ENCODE data around the gene CD99L2.
"Not testable (repeated sequence)": the region's sequence is repeated elsewhere in the genome, so short reads cannot be mapped to it uniquely, and the experiment has no call there.

Gene CD99L2

GRCh38 chrX:150828785-150829184 lies 69.7 kb downstream of the CD99L2 start:
- Histone ChIP-seq H4K8ac (ENCODE audit: low read depth, low read length) (no peak overlapping the region), H3K4me2 (ENCODE audit: low read length) (no peak overlapping the region), H3K36me3 (ENCODE audit: control insufficient read depth in 1 of 2, insufficient read depth in 2 of 2, low read length in 2 of 2) (no peaks in the 10 kb centered on the region), H3K9me3 (ENCODE audit: insufficient read depth, low read depth, low read length) (no peaks in the 10 kb centered on the region), H3K79me2 (ENCODE audit: control insufficient read depth, insufficient read depth, low read length, poor library complexity) (no peaks in the 10 kb centered on the region), H3K79me1 (ENCODE audit: low read length) (no peaks in the 10 kb centered on the region), H4K12ac (ENCODE audit: low read depth, low read length) (no peak overlapping the region), H3K4me3 (ENCODE audit: low read depth, low read length) (no peak overlapping the region), H2BK120ac (ENCODE audit: insufficient read depth, low read length, poor library complexity) (no peak overlapping the region), H3K4me1 (ENCODE audit: control insufficient read depth in 1 of 2, insufficient read depth in 2 of 2, low read length in 2 of 2) (no peaks in the 10 kb centered on the region), H3K4ac (ENCODE audit: low read depth, low read length) (no peak overlapping the region), H3K9ac (ENCODE audit: low read length) (no peak overlapping the region), H3K23ac (ENCODE audit: low read length) (no peak overlapping the region), H3K27ac (ENCODE audit: low read depth, low read length) (no peak overlapping the region), H3K27me3 (ENCODE audit: insufficient read depth, low read length) (no peaks in the 10 kb centered on the region), H4K91ac (ENCODE audit: low read depth, low read length) (no peak overlapping the region), H2BK5ac (ENCODE audit: low read depth, low read length, poor library complexity) (no peak overlapping the region), H2AFZ (ENCODE audit: insufficient read depth, low read length, poor library complexity) (no peak overlapping the region), H2BK12ac (ENCODE audit: low read length) (no peak overlapping the region), H3K14ac (ENCODE audit: low read length) (no peak overlapping the region), H3K18ac (ENCODE audit: low read length) (no peak overlapping the region), H2AK5ac (ENCODE audit: low read length) (no peak overlapping the region)
- WGBS (ENCODE audit: extremely low coverage, insufficient coverage, insufficient read length), result no CpG with 5 or more reads among the region's 5 CpGs
- no peak for DNase-seq

- H3K79me1 ChIP-seq (ENCODE audit: low read length); H3K4ac ChIP-seq (ENCODE audit: low read depth, low read length); H3K4me2 ChIP-seq (ENCODE audit: low read length); H2BK5ac ChIP-seq (ENCODE audit: low read depth, low read length, poor library complexity); H2BK12ac ChIP-seq (ENCODE audit: low read length); H3K14ac ChIP-seq (ENCODE audit: low read length); H3K36me3 ChIP-seq (ENCODE audit: control insufficient read depth in 1 of 2, insufficient read depth in 2 of 2, low read length in 2 of 2); H2AK5ac ChIP-seq (ENCODE audit: low read length); H3K79me2 ChIP-seq (ENCODE audit: control insufficient read depth, insufficient read depth, low read length, poor library complexity); H3K18ac ChIP-seq (ENCODE audit: low read length); H2AFZ ChIP-seq (ENCODE audit: insufficient read depth, low read length, poor library complexity); H3K23ac ChIP-seq (ENCODE audit: low read length); H4K12ac ChIP-seq (ENCODE audit: low read depth, low read length); H3K9ac ChIP-seq (ENCODE audit: low read length); H4K91ac ChIP-seq (ENCODE audit: low read depth, low read length); H2BK120ac ChIP-seq (ENCODE audit: insufficient read depth, low read length, poor library complexity); H3K27me3 ChIP-seq (ENCODE audit: insufficient read depth, low read length); DNase-seq; H3K27ac ChIP-seq (ENCODE audit: low read depth, low read length); H4K8ac ChIP-seq (ENCODE audit: low read depth, low read length); H3K4me1 ChIP-seq (ENCODE audit: control insufficient read depth in 1 of 2, insufficient read depth in 2 of 2, low read length in 2 of 2); H3K9me3 ChIP-seq (ENCODE audit: insufficient read depth, low read depth, low read length); H3K4me3 ChIP-seq (ENCODE audit: low read depth, low read length): not testable (repeated sequence)
Observed at GRCh38 chrX:150824352-150824751, 74.1 kb downstream of the CD99L2 start.

- not testable (repeated sequence) for H4K91ac ChIP-seq (ENCODE audit: low read depth, low read length); H4K8ac ChIP-seq (ENCODE audit: low read depth, low read length); H4K12ac ChIP-seq (ENCODE audit: low read depth, low read length); H3K4ac ChIP-seq (ENCODE audit: low read depth, low read length); H3K4me2 ChIP-seq (ENCODE audit: low read length); H3K18ac ChIP-seq (ENCODE audit: low read length); H3K79me1 ChIP-seq (ENCODE audit: low read length); H3K4me1 ChIP-seq (ENCODE audit: control insufficient read depth in 1 of 2, insufficient read depth in 2 of 2, low read length in 2 of 2); H3K9me3 ChIP-seq (ENCODE audit: insufficient read depth, low read depth, low read length); H3K9ac ChIP-seq (ENCODE audit: low read length); H2AK5ac ChIP-seq (ENCODE audit: low read length); H3K36me3 ChIP-seq (ENCODE audit: control insufficient read depth in 1 of 2, insufficient read depth in 2 of 2, low read length in 2 of 2); DNase-seq; H3K79me2 ChIP-seq (ENCODE audit: control insufficient read depth, insufficient read depth, low read length, poor library complexity); H3K4me3 ChIP-seq (ENCODE audit: low read depth, low read length); H2AFZ ChIP-seq (ENCODE audit: insufficient read depth, low read length, poor library complexity); H2BK120ac ChIP-seq (ENCODE audit: insufficient read depth, low read length, poor library complexity); H3K23ac ChIP-seq (ENCODE audit: low read length); H3K14ac ChIP-seq (ENCODE audit: low read length); H2BK12ac ChIP-seq (ENCODE audit: low read length); H3K27ac ChIP-seq (ENCODE audit: low read depth, low read length); H2BK5ac ChIP-seq (ENCODE audit: low read depth, low read length, poor library complexity); H3K27me3 ChIP-seq (ENCODE audit: insufficient read depth, low read length)
- WGBS (ENCODE audit: extremely low coverage, insufficient coverage, insufficient read length), result no CpG with 5 or more reads among the region's 1 CpG
Observed at GRCh38 chrX:150823826-150824225, 74.6 kb downstream of the CD99L2 start.

GRCh38 chrX:150821971-150822370 lies 76.5 kb downstream of the CD99L2 start:
- Histone ChIP-seq H3K14ac (ENCODE audit: low read length) (no peak overlapping the region), H3K4me2 (ENCODE audit: low read length) (no peak overlapping the region), H3K4me1 (ENCODE audit: control insufficient read depth in 1 of 2, insufficient read depth in 2 of 2, low read length in 2 of 2) (no peaks in the 10 kb centered on the region), H4K91ac (ENCODE audit: low read depth, low read length) (no peak overlapping the region), H2AK5ac (ENCODE audit: low read length) (no peak overlapping the region), H3K9ac (ENCODE audit: low read length) (no peak overlapping the region), H4K8ac (ENCODE audit: low read depth, low read length) (no peak overlapping the region), H2AFZ (ENCODE audit: insufficient read depth, low read length, poor library complexity) (no peak overlapping the region), H2BK12ac (ENCODE audit: low read length) (no peak overlapping the region), H3K27me3 (ENCODE audit: insufficient read depth, low read length) (no peaks in the 10 kb centered on the region), H3K36me3 (ENCODE audit: control insufficient read depth in 1 of 2, insufficient read depth in 2 of 2, low read length in 2 of 2) (no peaks in the 10 kb centered on the region), H3K4ac (ENCODE audit: low read depth, low read length) (no peak overlapping the region), H3K18ac (ENCODE audit: low read length) (no peak overlapping the region), H3K9me3 (ENCODE audit: insufficient read depth, low read depth, low read length) (no peaks in the 10 kb centered on the region), H2BK5ac (ENCODE audit: low read depth, low read length, poor library complexity) (no peak overlapping the region), H3K4me3 (ENCODE audit: low read depth, low read length) (no peak overlapping the region), H2BK120ac (ENCODE audit: insufficient read depth, low read length, poor library complexity) (no peak overlapping the region), H3K79me2 (ENCODE audit: control insufficient read depth, insufficient read depth, low read length, poor library complexity) (no peaks in the 10 kb centered on the region), H4K12ac (ENCODE audit: low read depth, low read length) (no peak overlapping the region), H3K79me1 (ENCODE audit: low read length) (no peaks in the 10 kb centered on the region), H3K23ac (ENCODE audit: low read length) (no peak overlapping the region), H3K27ac (ENCODE audit: low read depth, low read length) (no peak overlapping the region)
- DNase-seq, result peak in 1 of 2 donors; percentile 23
- no CpG with 5 or more reads among the region's 2 CpGs for WGBS (ENCODE audit: extremely low coverage, insufficient coverage, insufficient read length)
